Neural cell (in vitro differentiated cells): ENCODE data around the gene SLC6A2.

Experiments
- POLR2AphosphoS5 ChIP-seq: IDR thresholded peaks from 2 replicates; pipeline ENCODE4 v1.6.1; 2012
- TF ChIP-seq, protein P1 (sequence below): fragments of 450-650 bp; IDR thresholded peaks from 2 replicates; pipeline ENCODE4 v1.5.1; 2014; ENCODE audit warnings: antibody characterized with exemption, mild to moderate bottlenecking, moderate library complexity; ENCODE audit not compliant: poor library complexity, severe bottlenecking

DNA sequence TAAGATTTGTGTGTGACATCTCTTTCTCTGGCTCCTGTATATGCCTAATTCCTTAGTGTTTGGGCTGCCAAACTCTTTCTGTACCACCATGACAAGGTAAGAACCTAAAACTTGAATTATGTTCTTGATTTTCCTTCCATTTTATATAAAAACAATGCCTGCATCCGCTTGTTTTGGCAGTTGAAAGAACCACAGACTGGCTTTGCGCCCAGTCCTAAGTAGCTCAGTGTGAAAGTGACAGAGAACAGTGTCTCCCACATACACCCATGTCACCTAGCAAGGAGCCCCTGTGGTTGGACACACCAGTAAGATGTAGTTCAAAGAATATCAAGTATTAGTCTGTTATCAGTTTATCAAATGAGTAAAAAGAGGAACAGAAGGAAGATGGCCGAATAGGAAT lies 40.7 kb upstream of the SLC6A2 start:
- TF ChIP-seq, protein P1, sequence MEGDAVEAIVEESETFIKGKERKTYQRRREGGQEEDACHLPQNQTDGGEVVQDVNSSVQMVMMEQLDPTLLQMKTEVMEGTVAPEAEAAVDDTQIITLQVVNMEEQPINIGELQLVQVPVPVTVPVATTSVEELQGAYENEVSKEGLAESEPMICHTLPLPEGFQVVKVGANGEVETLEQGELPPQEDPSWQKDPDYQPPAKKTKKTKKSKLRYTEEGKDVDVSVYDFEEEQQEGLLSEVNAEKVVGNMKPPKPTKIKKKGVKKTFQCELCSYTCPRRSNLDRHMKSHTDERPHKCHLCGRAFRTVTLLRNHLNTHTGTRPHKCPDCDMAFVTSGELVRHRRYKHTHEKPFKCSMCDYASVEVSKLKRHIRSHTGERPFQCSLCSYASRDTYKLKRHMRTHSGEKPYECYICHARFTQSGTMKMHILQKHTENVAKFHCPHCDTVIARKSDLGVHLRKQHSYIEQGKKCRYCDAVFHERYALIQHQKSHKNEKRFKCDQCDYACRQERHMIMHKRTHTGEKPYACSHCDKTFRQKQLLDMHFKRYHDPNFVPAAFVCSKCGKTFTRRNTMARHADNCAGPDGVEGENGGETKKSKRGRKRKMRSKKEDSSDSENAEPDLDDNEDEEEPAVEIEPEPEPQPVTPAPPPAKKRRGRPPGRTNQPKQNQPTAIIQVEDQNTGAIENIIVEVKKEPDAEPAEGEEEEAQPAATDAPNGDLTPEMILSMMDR, result no peak
- TF ChIP-seq POLR2AphosphoS5, result no peak
